ENCODE measurements around the gene ADI1.

Gene ADI1

GRCh38 chr2:3479430-3480320 is 39.7 kb downstream of the ADI1 start:
- no peak for DNase-seq (ENCODE audit: extremely low spot score)
- no peak for TF ChIP-seq CTCF (IDR thresholded peaks at IDR 0.05; ENCODE audit: control extremely low read depth, extremely low read depth, low read depth, missing control alignments)
- CTCF ChIA-PET: interaction anchor here (7.1 kb wide), 1 partner anchor 18 kb away, joined by 49 read pairs; no protein-coding TSS in a partner anchor
- POLR2A ChIA-PET: no interaction called here

GRCh38 chr2:3478846-3479385 is 40.4 kb downstream of the ADI1 start:
- ChIA-PET CTCF (interaction anchor here (7.1 kb wide), 1 partner anchor 17 kb away, joined by 49 read pairs; no protein-coding TSS in a partner anchor), POLR2A (no interaction called here)
- no peak for TF ChIP-seq CTCF (IDR thresholded peaks at IDR 0.05; ENCODE audit: control extremely low read depth, extremely low read depth, low read depth, missing control alignments)
- no peak for DNase-seq (ENCODE audit: extremely low spot score)

GRCh38 chr2:3476985-3477327 is 42.4 kb downstream of the ADI1 start:
- no peak for TF ChIP-seq CTCF (IDR thresholded peaks at IDR 0.05; ENCODE audit: control extremely low read depth, extremely low read depth, low read depth, missing control alignments)
- DNase-seq (ENCODE audit: extremely low spot score): no peak
- ChIA-PET POLR2A (no interaction called here), CTCF (interaction anchor here (7.1 kb wide), 1 partner anchor 15 kb away, joined by 49 read pairs; no protein-coding TSS in a partner anchor)

- ChIA-PET CTCF (interaction anchor here (7.1 kb wide), 1 partner anchor 15 kb away, joined by 49 read pairs; no protein-coding TSS in a partner anchor), POLR2A (no interaction called here)
- no peak for TF ChIP-seq CTCF (IDR thresholded peaks at IDR 0.05; ENCODE audit: control extremely low read depth, extremely low read depth, low read depth, missing control alignments)
- DNase-seq (ENCODE audit: extremely low spot score): no peak
Observed at GRCh38 chr2:3476321-3476984, 42.9 kb downstream of the ADI1 start.

GRCh38 chr2:3475771-3476170 is 43.6 kb downstream of the ADI1 start:
- TF ChIP-seq CTCF (IDR thresholded peaks at IDR 0.05; ENCODE audit: control extremely low read depth, extremely low read depth, low read depth, missing control alignments): no peak
- ChIA-PET CTCF (interaction anchor here (7.1 kb wide), 1 partner anchor 14 kb away, joined by 49 read pairs; no protein-coding TSS in a partner anchor), POLR2A (no interaction called here)
- no peak for DNase-seq (ENCODE audit: extremely low spot score)

DNA sequence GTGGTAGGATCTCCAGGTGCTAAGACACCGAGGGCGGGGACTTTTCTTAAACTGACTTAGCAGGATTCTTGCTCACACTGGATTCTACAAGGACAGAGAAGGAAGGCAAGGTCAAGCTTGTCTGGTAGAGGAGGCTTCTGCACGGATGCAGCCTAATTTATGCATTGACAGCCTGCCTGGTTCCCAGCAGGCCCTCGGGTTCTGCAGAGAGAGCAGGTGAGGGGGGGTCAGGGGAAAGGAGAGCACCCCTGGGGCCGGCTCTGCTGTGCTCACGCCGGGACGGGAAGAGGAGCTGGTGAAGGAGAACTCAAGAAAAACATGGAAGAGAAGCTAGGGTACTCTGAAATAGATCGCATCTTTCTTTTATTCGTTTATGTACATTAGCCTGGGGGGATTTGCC is 46.4 kb downstream of the ADI1 start:
- POLR2A ChIA-PET: no interaction called here
- no peak for DNase-seq (ENCODE audit: extremely low spot score)
- no peak for TF ChIP-seq CTCF (IDR thresholded peaks at IDR 0.05; ENCODE audit: control extremely low read depth, extremely low read depth, low read depth, missing control alignments)
- CTCF ChIA-PET: interaction anchor here (1.5 to 3.7 kb wide), 4 partner anchors 9 to 50 kb away, joined by 4 to 50 read pairs (median 8); no protein-coding TSS in a partner anchor
